ENCODE data around the gene EIF4G1.
A peak's percentile ranks its signal among the peaks of the same experiment; 100 is the strongest.
"Not testable (repeated sequence)": the region's sequence is repeated elsewhere in the genome, so short reads cannot be mapped to it uniquely, and the experiment has no call there.

Gene EIF4G1

DNA sequence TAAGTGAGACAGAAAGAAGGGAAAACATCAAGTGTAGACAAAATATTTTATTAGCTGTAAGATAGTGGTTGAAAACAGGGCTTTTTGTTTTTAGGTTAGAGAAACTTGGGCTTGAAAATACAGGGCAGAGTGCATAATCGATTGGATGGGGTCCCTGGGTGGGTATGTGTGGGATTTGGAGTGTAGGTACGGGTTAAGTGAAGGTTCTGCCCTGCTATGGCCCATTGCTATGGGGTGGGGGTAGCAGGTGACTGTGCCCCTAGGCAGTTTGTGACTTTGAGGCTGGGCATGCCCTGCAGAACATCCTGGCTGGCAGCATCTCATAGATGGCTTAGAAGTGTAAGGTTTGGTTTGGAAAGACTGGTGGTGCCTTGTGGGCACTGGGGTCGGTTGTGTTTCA is 19.3 kb downstream of the EIF4G1 start:
- no peak for DNase-seq (ENCODE audit: low read depth in 1 of 2, low spot score in 1 of 2)

DNA sequence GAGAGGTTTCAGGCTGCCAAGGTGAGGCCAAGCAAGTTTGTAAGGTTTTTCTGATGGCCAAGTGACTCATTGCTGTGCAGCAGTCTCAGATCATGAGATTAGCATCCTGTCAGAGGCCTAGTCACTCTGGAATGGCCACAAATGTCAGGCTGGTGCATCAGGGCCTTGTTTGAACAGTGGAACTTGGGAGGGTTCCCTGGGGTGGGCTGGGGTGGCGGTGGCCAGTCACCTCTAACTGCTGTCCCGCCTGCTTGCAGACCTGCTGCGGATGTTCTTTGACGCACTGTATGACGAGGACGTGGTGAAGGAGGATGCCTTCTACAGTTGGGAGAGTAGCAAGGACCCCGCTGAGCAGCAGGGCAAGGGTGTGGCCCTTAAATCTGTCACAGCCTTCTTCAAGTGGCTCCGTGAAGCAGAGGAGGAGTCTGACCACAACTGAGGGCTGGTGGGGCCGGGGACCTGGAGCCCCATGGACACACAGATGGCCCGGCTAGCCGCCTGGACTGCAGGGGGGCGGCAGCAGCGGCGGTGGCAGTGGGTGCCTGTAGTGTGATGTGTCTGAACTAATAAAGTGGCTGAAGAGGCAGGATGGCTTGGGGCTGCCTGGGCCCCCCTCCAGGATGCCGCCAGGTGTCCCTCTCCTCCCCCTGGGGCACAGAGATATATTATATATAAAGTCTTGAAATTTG is 20.2 kb downstream of the EIF4G1 start:
- DNase-seq (ENCODE audit: low read depth in 1 of 2, low spot score in 1 of 2), result no peak

- DNase-seq (ENCODE audit: low read depth in 1 of 2, low spot score in 1 of 2), result no peak
Measured at GRCh38 chr3:184335291-184335660, 20.9 kb downstream of the EIF4G1 start.

DNA sequence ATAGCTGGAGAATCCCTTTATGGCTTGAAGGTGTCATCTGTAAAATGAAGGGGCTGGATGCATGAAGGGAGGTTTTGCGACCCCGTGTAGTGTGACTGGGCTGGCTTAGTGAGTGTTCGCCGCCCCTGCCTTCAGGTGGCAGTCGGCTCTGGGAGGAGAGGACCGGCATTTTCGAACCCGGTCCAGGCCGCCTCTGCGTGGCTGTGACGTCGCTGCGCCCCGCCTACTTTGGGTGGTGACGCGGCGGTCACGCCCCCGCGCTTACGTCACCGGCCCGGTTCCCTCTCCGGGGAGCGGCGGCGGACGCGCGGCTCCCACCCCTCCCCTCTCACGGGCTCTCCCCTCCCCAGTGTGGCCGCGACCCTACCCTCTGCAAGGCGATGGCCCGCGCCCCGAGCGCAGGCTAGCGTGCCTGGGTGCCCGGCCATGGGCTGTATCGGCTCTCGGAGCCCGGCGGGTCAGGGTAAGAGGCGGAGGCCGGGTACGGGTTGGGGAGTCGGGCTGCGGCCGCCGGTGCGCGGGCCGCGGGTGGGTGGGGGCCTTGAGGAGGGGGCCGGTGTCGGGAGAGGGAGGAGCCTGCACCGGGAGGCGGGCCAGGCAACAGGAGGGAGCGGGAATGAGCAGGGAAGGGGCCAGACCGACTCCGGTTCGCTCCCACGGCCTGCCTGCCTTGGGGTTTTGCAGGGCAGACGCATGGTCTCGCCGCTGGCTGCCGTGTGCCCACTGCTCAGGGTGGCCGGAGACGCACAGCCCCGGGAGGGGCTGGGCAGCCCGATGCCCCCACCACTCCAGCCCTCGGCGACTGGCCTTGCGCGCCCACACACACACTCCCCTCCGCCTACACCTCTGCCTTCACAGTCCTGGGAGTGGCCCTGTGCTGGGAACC is 21.5 kb downstream of the EIF4G1 start:
- peak; percentile 77 to 86 for DNase-seq (ENCODE audit: low read depth in 1 of 2, low spot score in 1 of 2)

GRCh38 chr3:184336547-184337398 is 22.4 kb downstream of the EIF4G1 start:
- no peak for DNase-seq (ENCODE audit: low read depth in 1 of 2, low spot score in 1 of 2)

DNA sequence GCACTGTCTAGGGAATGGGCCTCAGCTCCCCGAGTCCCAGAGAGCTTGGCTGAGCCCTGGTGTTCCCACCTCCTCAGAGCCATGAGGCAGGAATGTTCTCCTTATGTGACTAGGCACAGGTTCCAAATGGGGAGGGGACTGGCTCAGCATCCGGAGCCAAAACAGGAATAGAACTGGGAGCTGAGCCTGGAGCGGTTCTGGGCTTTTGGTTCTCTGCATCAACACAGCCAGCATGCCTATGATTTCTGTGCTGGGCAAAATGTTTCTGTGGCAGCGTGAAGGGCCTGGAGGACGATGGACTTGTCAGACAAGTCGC is 23.0 kb downstream of the EIF4G1 start, which contains the start of gene FAM131A:
FAM131A (plus strand) TSS at position 202 of the 316 bp plus-strand sequence; CDS start at position 233, 31 bp downstream.
- DNase-seq (ENCODE audit: low read depth in 1 of 2, low spot score in 1 of 2), result no peak

GRCh38 chr3:184337981-184338380 is 23.6 kb downstream of the EIF4G1 start:
- DNase-seq (ENCODE audit: low read depth in 1 of 2, low spot score in 1 of 2), result no peak

DNA sequence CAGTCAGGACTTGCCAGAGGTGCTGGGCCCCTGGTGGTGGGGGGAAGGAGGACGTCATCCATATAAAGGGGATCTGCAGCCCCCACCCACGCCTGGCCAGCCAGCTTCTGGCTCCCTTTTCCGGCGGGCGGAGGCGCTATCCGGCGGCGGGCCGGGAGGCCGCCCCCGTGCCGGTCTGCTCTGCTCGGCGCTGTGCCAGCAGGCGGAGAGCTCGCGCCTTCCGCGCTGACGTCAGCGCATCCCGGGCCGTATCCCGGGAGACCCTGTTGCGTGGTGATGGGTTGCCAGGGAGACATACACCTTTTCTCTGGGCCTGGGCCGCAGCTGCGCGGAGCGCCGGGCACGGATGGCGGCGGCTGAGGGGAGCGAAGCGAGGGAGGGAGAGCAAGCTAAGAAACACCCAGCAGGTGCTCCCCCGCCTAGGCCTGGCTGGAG is 24.1 kb downstream of the EIF4G1 start:
- DNase-seq (ENCODE audit: low read depth in 1 of 2, low spot score in 1 of 2), result no peak

DNA sequence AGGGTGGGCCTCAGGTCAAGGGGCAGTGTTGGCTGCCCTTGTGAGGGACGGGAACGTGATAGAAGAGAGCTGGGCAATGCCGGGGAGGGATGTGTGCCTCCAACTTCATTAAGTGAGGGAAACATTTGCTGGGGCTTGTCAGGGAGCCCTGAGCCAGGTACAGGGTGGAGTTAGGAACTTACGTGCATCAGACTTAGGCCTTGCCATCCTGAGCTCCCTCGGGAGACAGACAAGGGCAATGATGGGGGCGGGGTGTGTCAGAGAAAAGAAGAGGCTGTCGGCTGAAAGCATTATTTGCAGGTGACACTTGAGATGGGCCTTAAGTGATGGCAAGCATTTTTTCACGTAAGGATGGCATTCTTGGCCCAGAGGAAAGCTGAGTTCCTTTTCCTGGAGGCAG is 24.6 kb downstream of the EIF4G1 start:
- DNase-seq (ENCODE audit: low read depth in 1 of 2, low spot score in 1 of 2), result no peak

DNA sequence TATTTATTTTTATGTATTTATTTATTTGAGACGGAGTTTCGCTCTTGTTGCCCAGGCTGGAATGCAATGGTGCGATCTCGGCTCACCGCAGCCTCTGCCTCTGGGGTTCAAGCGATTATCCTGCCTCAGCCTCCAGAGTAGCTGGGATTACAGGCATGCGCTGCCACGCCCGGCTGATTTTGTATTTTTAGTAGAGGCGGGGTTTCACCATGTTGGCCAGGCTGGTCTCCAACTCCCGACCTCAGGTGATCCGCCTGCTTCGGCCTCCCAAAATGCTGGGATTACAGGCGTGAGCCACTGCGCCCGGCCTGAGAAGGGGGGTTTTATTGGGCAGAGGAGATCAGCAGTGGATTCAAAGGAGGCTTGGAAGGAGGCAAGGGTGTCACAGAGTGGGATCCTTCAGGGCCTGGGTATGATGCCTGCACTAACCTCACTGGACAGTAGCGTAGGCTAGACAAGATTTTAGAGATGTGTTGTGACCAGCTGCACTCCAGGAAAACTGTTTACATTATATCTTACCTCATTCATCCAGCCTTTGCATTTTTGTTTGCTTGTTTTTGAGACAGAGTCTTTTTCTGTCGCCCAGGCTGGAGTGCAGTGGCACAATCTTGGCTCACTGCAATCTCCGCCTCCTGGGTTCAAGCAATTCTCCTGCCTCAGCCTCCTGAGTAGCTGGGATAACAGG is 25.2 kb downstream of the EIF4G1 start:
- DNase-seq (ENCODE audit: low read depth in 1 of 2, low spot score in 1 of 2), result not testable (repeated sequence)

DNA sequence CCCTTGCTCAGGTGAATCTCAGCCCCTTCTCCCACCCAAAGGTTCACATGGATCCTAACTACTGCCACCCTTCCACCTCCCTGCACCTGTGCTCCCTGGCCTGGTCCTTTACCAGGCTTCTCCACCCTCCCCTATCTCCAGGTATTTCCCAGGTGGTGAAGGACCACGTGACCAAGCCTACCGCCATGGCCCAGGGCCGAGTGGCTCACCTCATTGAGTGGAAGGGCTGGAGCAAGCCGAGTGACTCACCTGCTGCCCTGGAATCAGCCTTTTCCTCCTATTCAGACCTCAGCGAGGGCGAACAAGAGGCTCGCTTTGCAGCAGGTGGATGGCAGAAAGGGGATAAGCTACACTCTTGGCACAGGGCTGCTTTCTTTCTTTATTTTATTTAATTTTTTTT is 27.5 kb downstream of the EIF4G1 start:
- DNase-seq (ENCODE audit: low read depth in 1 of 2, low spot score in 1 of 2), result no peak

DNA sequence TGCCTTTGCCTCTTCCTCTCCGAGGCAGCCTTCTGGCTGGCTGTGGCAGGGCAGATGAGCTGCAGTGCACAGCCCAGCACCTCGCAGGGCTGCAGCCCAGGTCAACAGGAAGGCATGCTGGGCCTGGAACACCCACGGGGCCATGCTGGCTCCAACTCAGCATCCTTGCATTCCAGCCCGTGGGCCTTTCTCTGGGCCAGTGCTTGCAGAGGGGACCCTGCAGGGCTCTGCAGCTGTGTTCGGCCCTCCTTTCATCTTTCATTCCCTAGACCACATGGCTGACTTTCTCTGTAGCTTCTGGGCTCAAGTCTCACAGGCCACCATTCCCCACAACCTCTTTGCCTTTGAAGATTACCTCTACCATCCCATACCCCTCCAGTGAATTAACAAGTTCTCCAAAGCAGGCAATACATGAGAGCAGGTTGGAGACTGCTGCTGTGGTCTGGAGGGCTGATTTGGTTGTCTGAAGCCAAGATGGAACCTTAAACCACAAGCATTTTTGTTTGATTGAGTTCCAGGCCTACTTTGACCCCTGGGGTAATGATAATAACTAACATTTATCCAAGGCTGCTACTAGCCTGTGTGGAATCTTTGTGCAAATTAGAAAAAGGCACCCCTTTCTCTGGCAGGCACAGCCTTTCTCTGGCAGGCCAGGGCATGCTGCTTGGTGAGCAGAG is 28.9 kb downstream of the EIF4G1 start:
- DNase-seq (ENCODE audit: low read depth in 1 of 2, low spot score in 1 of 2), result no peak

DNA sequence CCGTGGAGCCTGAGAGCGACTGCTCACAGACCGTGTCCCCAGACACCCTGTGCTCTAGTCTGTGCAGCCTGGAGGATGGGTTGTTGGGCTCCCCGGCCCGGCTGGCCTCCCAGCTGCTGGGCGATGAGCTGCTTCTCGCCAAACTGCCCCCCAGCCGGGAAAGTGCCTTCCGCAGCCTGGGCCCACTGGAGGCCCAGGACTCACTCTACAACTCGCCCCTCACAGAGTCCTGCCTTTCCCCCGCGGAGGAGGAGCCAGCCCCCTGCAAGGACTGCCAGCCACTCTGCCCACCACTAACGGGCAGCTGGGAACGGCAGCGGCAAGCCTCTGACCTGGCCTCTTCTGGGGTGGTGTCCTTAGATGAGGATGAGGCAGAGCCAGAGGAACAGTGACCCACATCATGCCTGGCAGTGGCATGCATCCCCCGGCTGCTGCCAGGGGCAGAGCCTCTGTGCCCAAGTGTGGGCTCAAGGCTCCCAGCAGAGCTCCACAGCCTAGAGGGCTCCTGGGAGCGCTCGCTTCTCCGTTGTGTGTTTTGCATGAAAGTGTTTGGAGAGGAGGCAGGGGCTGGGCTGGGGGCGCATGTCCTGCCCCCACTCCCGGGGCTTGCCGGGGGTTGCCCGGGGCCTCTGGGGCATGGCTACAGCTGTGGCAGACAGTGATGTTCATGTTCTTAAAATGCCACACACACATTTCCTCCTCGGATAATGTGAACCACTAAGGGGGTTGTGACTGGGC is 30.3 kb downstream of the EIF4G1 start:
- no peak for DNase-seq (ENCODE audit: low read depth in 1 of 2, low spot score in 1 of 2)

- no peak for DNase-seq (ENCODE audit: low read depth in 1 of 2, low spot score in 1 of 2)
Measured at GRCh38 chr3:184345317-184346144, 31.1 kb downstream of the EIF4G1 start.

- no peak for DNase-seq (ENCODE audit: low read depth in 1 of 2, low spot score in 1 of 2)
Measured at GRCh38 chr3:184346480-184347190, 32.2 kb downstream of the EIF4G1 start.

- DNase-seq (ENCODE audit: low read depth in 1 of 2, low spot score in 1 of 2), result no peak
Measured at GRCh38 chr3:184347321-184348056, 33.1 kb downstream of the EIF4G1 start.

DNA sequence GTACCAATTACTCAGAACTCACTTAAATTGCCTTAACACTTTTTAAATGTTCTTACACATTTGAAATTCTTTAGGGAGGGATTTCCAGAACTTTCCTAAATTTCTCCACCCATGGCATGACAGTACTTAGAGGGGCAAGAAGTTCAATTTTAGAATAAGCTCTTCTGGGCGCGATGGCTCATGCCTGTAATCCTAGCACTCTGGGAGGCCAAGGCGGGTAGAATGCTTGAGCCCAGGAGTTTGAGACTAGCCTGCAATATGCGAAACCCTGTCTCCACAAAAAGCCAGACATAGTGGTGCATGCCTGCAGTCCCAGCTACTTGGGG is 33.6 kb downstream of the EIF4G1 start:
- no peak for DNase-seq (ENCODE audit: low read depth in 1 of 2, low spot score in 1 of 2)

All from stimulated activated CD4-positive, alpha-beta T cell treated with anti-CD3 and anti-CD28 coated beads, Interleukin-15, amount 100 ng/mL, for 1 hour (primary cell).